ENCODE measurements around the gene ZSWIM5.

The ZSWIM5 gene

GRCh38 chr1:45023663-45024062 is 182.7 kb downstream of the ZSWIM5 start:
- H3K4me1 ChIP-seq (ENCODE audit: control insufficient read depth, insufficient read depth, low read length): no peaks in the 10 kb centered on the region
- H3K27ac ChIP-seq (ENCODE audit: extremely low read depth, low read depth, low read length): no peak overlapping the region
- ChIA-PET POLR2A (no interaction called here), CTCF (no interaction called here)
- H3K36me3 ChIP-seq (ENCODE audit: control insufficient read depth in 2 of 2, insufficient read depth in 1 of 2, low read length in 2 of 2): no peaks in the 10 kb centered on the region
- H3K4me3 ChIP-seq (ENCODE audit: low read depth, low read length): no peak overlapping the region
- H3K9me3 ChIP-seq (ENCODE audit: control insufficient read depth, insufficient read depth, low read depth, low read length): no peaks in the 10 kb centered on the region
- TF ChIP-seq ZNF654 (tag by site-specific recombination; IDR thresholded peaks at IDR 0.05; ENCODE audit: low read depth) (no peak), ZBTB10 (tag by site-specific recombination; IDR thresholded peaks at IDR 0.05) (no peak), TCF7L2 (IDR thresholded peaks at IDR 0.05; ENCODE audit: borderline replicate concordance, low read depth, low read length) (no peak), KLF7 (tag by site-specific recombination; IDR thresholded peaks at IDR 0.05; ENCODE audit: borderline replicate concordance) (no peak), ZIC2 (tag by site-specific recombination; IDR thresholded peaks at IDR 0.05) (no peak), ZNF155 (tag by site-specific recombination; IDR thresholded peaks at IDR 0.05) (no peak), MYNN (tag by site-specific recombination; IDR thresholded peaks at IDR 0.05; ENCODE audit: borderline replicate concordance) (no peak), ZNF366 (tag by site-specific recombination; conservative IDR thresholded peaks at IDR 0.05) (no peak), ZNF18 (tag by site-specific recombination; IDR thresholded peaks at IDR 0.05) (no peak), ZNF26 (tag by site-specific recombination; IDR thresholded peaks at IDR 0.05) (no peak), ZSCAN18 (tag by site-specific recombination; IDR thresholded peaks at IDR 0.05) (no peak), ZNF19 (tag by site-specific recombination; IDR thresholded peaks at IDR 0.05; ENCODE audit: low read depth) (no peak), FEZF1 (tag by site-specific recombination; IDR thresholded peaks at IDR 0.05) (no peak), ZBTB48 (tag by site-specific recombination; IDR thresholded peaks at IDR 0.05) (no peak), ZNF580 (tag by site-specific recombination; IDR thresholded peaks at IDR 0.05) (no peak), ZNF768 (tag by site-specific recombination; IDR thresholded peaks at IDR 0.05) (no peak), ZNF114 (tag by site-specific recombination; IDR thresholded peaks at IDR 0.05) (no peak), HOXD13 (CRISPR knock-in tag; IDR thresholded peaks at IDR 0.05; ENCODE audit: borderline replicate concordance) (no peak), ZSCAN23 (tag by site-specific recombination; IDR thresholded peaks at IDR 0.05) (no peak)

Measured in HEK293 (cell line).